GM12891 (cell line): ENCODE results near the gene STXBP5L.

Experiments used
- DNase-seq: peaks from one replicate; pipeline ENCODE4 v3.0.0; 2011; ENCODE audit warnings: low spot score; ENCODE audit not compliant: insufficient read length
- FAIRE-seq: peaks from 2 replicates; lab custom pipeline; 2011; peaks lifted over from hg19 to GRCh38; lab: Jason Lieb, UNC
- PAX5 ChIP-seq: IDR thresholded peaks from 2 replicates; pipeline ENCODE4 v1.6.1; 2011; ENCODE audit warnings: low read length, moderate library complexity, mild to moderate bottlenecking; ENCODE audit not compliant: insufficient read depth, severe bottlenecking
- POLR2A ChIP-seq: IDR thresholded peaks from 2 replicates; pipeline ENCODE4 v1.6.1; 2011; ENCODE audit warnings: low read depth, low read length, control low read depth
- POLR2AphosphoS5 ChIP-seq: IDR thresholded peaks from 2 replicates; pipeline ENCODE4 v1.6.1; 2011; ENCODE audit warnings: low read depth, low read length, control low read depth
- POU2F2 ChIP-seq: IDR thresholded peaks from 2 replicates; pipeline ENCODE4 v1.6.1; 2011; ENCODE audit warnings: low read depth, mild to moderate bottlenecking, control low read depth, low read length, moderate library complexity
- SPI1 ChIP-seq: IDR thresholded peaks from 2 replicates; pipeline ENCODE4 v1.6.1; 2011; ENCODE audit warnings: low read depth, low read length, control low read depth
- TAF1 ChIP-seq: IDR thresholded peaks from 2 replicates; pipeline ENCODE4 v1.6.1; 2011; ENCODE audit warnings: low read depth, low read length, control low read depth

The STXBP5L gene

GRCh38 chr3:121462565-121462964 lies 554.6 kb downstream of the STXBP5L start:
- TF ChIP-seq SPI1 (no peak), PAX5 (no peak), POLR2A (no peak), POLR2AphosphoS5 (no peak), TAF1 (no peak), POU2F2 (no peak)
- DNase-seq = no peak
- no peak for FAIRE-seq

GRCh38 chr3:121463745-121464144 lies 555.7 kb downstream of the STXBP5L start:
- no peak for DNase-seq
- no peak for FAIRE-seq
- TF ChIP-seq POLR2A (no peak), POLR2AphosphoS5 (no peak), POU2F2 (no peak), SPI1 (no peak)

GRCh38 chr3:121467085-121467484 lies 559.1 kb downstream of the STXBP5L start:
- FAIRE-seq = peak; percentile 75

GRCh38 chr3:121473001-121473400 lies 565.0 kb downstream of the STXBP5L start:
- FAIRE-seq (no peak), DNase-seq (no peak)
- TF ChIP-seq TAF1 = no peak
- no peak for TF ChIP-seq PAX5
- TF ChIP-seq SPI1 = no peak
- no peak for TF ChIP-seq POLR2A
- TF ChIP-seq POLR2AphosphoS5 = no peak
- TF ChIP-seq POU2F2 = no peak

More at GRCh38 chr3:121467085-121467484, 559.1 kb downstream of the STXBP5L start:
- no peak for DNase-seq
- TF ChIP-seq SPI1 (no peak), TAF1 (no peak), POU2F2 (no peak), POLR2AphosphoS5 (no peak), PAX5 (no peak), POLR2A (no peak)
